GM15510 (cell line): Measurements from ENCODE around the gene XPC.

Source experiments
- POLR2A ChIP-seq: IDR thresholded peaks from 3 replicates; pipeline ENCODE4 v1.6.1; 2011; ENCODE audit warnings: borderline replicate concordance; ENCODE audit not compliant: insufficient read length; ENCODE audit errors: extremely low read depth

Gene XPC

DNA sequence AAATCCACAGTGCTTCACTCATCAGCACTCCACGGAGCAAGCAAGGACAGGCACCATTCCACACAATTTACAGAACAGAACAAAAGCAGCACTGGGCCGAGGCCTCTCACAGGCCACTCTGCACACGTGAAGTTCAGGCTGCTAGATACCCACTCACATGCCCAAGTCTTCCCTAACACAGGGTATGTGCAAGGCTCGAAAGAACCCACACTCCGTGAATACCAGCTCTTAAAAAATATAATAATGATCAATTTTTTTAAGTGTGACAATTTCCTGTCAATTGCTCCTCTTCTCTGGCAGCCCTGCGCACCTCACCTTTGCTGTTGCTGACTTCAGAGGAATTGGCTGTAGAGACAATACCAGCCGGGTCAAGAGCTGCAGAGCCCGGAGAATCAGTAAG, 19.0 kb downstream of the XPC start:
- no peak for TF ChIP-seq POLR2A

DNA sequence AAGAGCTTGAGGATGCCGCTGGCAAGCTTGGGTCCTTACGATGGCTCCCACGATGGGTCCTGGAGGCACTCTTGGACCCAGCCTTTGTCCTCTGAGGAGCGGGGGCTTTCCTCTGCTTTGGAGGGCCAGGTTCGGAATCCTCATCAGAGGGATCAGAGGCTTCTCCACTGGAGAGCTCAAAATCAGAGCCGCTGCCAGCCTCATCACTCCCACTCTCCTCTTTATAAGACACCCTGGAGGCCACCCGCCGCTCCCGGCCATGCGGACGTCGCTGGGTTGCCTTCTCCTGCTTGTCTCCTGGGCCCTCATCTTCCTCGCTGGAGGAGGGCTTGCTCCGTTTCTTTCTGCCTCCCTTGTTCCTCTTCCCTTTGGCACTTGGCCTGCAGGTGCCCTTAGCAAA, 20.0 kb downstream of the XPC start:
- TF ChIP-seq POLR2A, result no peak

DNA sequence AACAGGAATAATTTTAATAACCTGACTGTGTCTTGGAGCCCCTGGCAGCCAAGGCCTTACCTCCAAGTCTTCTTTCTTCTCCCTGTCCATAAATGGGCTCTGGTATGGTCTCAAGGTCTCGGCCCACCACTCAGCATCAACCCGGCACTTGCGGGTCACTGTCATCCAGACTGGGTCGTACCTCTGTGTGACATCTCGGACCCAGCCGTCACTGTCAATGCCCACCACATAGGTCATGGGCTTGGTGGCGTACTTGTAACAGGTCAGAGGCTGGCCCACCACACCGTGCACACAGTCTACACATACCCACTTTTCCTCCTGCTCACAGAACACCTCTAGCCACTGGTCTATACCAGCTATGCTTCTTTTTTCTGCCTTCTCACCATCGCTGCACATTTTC, 20.4 kb downstream of the XPC start:
- no peak for TF ChIP-seq POLR2A

DNA sequence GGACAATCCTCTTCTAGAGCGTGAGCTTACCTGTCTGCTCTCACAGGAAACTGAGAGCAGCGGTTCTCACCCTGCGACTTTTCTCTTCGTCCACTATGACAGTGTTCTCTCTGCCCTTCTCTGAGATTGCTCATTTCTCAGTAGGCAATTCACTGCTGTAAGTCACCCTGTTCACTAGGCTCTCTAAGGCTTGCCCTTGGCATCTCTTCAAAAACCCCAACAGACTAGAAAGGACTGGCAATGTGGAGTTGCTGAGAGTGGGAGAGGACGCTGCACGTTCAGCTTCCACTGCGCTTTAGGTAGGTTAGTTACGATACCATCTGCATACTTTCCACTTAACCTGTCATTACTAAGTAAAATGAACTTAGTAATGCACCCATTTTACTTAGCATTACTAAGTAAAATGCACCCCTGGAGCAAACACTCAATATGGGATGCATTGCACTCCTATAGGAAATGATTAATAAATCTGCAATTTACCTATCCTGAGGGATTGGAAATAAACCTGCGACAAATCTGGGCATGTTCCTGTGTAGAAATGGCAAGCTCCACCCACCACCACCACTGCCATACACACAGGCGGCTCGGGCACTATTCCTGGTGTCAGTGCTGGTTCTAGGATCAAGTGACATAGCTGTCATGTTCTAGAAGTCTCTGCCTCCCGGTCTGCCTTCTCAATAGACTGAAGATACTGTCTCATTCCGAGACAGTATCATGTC, 21.4 kb downstream of the XPC start:
- no peak for TF ChIP-seq POLR2A

DNA sequence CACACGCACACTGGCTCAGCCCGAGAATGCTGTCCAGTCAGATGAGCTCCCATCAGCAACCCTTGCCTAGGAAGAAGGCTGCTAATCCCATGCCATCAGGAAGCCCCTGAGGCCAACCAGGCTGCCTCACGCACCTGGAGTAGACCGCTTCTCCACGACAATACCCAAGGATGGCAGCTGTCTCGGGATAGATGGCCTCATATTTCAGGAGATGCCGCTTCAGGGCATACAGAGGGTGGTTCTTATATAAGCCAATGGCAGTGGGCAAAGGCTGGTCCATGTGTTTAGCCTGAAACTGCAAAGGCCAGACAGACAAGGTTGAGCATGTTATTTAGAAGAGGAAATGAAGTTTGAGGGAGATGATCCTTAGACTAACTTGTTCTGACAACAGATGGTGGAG, 22.2 kb downstream of the XPC start:
- TF ChIP-seq POLR2A, result no peak

DNA sequence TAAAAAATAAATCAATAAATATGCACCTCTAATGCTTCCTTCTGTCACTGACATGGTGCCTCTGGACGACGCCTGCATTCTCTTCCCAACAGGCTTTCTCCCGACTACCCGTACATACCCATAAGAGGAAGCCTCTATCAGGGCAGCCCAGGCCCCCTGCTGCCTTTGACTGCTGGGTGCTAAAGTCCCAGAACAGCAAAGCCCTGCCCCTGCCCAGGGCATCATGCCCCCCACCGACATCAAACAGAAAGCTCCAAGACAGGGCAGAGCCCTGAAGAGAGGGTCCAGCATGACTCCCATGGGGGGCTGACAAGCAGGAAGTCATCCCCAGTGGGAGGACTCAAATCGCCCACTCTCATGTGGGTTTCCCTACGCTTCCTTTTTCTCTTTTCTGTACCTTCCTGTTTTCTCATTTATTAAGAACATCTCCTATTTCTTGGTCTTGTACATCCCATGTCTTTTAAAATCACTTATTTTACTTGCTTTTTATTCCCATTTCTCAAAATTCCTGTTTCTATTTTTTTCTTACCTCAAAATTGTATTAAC, 23.4 kb downstream of the XPC start:
- no peak for TF ChIP-seq POLR2A

DNA sequence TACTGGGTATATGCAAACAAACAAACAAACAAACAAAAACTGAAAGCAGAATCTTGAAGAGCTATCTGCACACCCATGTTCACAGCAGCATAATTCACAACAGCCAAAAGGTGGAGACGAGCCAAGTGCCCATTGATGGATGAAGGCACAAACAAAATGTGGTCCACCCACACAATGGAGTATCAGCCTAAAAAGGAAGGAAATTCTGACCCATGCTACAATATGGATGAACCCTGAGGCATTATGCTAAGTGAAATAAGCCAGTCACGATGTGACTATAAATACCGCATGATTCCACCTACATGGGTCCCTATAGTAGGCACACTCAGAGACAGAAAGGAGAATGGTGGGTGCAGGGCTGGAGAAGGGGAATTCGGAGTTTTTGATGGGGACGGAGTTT, 24.1 kb downstream of the XPC start:
- TF ChIP-seq POLR2A, result no peak

DNA sequence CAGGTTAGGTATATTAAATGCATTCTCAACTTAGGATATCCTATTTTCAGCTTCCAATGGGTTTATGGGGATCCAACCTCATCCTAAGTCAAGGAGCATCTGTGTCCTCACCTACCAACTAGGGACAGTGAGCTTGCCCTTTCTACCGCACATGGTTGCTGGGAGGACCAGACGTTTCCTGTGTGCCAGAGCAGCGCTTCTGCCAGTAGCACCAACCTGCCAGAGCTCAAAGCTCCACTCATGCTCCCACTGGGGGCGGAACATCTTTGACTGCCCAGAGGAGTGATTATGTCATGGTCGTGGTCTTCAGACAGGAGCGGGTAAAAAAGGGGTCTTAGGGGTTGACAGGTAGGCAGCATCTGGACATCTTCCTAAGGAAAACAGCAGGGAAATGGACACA, 24.7 kb downstream of the XPC start:
- TF ChIP-seq POLR2A, result no peak

DNA sequence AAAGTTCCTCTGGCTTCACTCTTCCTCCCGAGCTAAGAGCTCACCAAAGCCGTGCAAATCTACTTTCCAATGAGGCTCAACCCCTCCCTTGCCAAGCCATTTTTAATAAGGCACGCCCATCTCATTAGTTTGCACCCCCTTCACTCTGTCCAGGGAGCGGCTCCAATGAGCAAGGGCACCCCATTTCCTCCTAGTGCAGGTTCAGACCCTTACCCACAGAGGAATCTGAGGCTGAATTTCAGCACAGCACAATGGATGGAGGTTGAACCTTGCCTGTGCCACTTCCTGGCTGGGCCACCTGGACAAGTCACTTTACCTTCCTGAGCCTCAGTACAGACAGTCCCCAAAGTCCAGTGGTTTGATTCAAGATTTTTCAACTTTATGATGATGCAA, 25.4 kb downstream of the XPC start:
- no peak for TF ChIP-seq POLR2A

DNA sequence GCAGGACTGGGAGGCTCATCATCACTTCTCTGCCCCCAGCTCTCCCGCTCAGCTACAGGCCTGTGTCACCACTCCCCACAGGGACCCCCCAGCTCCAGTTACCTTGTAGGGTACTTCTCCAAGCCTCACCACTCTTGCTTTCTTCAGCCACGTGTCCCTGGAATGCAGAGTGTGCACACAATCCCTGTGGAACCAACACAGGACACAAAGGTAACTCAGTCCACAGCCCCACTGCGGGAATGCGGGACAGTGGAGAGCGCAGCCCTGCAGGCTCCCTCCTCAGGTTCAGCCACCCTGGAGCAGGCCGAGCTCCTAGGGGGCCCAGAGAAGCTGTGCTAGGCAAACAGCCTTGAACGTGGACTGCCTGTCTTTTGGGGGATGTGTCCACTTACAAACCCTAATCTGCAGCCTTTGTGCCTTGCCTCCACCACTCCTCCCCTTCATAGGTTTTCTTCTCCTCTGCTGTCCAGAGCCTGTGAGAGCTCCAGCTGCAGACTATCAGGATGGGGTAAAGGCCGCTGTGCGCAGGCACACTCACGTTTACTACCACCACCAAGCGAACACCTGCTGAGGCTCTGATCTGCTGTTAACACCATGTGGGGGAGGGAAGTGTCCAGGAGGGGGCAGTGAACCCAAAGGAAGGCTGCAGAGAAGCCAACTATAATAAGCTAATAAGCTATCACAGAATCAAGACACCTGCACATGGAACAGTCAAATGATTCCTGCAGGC, 26.0 kb downstream of the XPC start:
- TF ChIP-seq POLR2A, result no peak

DNA sequence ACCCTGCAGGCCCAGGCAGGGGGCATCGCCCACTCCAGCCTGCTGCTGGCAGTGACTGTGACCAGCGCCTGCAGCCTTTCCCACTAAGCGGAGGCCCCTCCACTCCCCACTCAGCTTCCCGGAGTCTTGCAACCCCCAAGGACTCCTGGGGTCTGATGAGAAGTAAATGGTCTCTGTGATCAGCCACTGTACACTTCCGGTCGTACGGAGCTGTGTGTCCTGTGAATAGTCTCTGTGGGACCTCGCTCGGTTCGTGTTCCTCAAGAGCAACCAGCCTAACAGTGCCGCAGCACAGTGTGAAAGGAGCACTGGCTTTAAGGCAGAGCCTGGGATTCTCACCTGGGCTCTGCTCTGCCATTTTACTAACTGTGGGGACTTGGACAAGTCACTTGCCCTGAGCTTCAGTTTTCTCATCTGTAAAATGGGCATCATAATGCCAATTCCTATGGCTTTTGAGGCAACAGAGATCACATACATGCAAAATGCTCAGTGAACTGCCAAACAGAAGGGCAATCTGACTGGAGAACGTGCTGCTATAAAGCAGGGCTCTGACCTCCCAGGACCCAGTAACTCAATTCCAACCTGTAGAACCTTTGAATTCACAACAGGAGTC, 26.8 kb downstream of the XPC start:
- TF ChIP-seq POLR2A, result no peak

DNA sequence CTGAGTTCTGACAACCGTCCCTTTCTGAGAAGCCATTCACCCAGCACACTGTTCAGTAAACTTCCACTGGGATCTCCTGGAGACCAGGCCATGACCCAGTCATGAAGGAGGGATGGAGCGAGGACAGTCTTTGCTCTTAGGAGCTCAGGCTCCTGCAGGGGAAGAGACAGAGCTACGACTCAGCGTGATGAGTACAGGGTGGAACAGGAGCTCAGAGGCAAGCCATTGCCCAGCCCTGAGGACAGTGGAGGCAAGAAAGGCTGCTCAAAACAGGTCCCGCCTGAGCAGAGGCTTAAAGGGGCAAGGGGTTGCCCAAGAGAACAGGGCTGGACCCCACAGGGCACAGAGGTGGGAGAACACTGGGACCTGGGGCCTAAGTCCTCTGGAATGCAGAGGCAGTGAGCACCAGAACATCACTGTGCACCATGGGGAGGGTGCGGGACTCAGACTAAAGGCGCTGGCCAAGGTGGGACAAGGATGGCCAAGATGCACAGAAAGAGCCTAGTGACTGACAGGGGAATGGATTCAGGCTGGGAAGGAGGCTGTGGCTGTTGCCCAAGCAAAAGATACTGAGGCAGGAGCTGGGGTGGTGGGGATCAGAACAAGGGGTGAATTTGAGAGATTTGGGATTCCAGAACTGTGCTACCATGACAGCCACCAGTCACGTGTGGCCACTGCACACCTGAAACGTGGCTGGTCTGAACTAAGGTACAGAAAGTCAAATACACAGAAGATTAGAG, 27.7 kb downstream of the XPC start:
- no peak for TF ChIP-seq POLR2A

DNA sequence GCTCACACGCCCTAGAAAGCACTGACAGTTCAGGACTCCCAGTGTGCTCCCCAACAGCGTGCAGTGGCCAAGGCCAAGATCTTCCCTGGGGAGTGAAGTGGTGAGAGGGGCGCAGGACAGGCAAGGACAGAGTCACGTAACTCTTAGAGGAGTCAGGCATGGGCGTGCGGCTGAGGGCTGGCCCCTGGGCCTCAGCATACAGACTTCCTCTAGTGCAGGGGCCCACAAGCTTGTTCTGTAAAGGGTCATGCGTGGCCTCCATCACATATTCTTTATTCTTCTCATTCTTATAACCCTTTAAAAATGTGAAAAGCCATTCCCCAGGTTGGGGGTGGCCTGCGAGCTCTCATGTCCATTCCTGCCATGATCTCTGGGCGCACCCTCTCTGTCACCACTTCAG, 28.3 kb downstream of the XPC start:
- no peak for TF ChIP-seq POLR2A

DNA sequence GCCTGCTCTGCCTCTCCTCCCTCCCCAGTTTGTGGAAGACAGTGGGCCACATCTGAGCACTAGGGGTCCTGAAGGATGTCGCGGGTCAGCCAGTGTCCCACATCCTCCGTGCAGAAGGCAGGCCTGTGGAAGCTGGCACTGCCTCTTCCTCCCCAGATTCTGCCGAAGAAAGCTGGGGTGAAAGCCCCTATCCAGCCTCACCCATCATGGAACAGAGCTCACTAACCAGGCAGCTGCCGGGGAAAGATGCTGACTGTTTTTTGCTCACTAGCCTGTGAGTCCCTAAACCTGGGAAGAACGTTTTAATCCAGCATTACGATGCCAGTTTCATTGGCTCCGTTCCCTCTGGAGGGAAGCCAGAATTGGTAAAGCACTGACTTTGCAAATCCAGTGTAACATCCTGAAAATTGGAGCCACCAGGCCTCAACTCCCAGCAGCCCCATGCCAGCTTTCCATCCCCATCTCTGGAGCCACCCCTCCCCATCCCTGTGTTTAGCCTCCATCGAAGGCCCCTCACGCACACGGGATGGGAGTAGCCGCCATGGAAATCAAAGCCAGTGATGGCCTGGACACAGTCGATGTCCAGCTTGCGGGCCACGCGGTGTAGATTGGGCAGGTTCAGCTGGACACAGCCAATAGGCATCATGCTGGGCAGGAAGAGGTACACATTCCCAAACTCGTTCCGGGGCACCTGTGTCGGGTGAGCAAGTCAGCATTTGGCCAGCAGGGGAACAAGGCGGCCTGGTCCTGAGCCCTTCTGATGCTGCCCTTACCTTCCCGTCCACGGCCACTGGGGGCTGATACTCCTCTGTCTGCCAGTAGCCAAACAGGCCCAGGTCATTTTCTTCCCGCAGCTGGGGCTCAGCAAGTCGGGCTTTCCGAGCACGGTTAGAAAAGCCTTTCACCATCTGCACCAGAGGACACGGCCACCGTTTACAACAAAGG, 30.1 kb downstream of the XPC start:
- no peak for TF ChIP-seq POLR2A

DNA sequence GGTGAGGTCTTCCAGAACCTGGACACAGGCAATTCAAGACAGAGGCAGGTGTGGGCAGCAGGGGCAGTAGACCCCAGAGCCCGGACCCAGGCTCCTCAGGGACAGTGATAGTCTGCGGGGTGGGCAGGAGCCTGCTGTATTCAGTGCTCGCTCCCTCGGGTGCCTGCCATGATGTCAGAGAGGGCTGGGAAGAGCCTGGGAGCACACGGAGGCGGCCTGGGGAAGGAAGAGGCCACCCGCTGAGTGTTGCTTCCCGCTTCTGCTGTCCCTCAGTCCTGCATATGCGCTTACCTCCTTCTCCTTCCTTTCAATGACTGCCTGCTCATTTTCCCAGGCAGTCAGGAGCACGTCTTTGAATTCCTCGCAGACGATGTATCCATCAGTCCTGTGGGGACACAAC, 30.8 kb downstream of the XPC start:
- TF ChIP-seq POLR2A, result no peak

DNA sequence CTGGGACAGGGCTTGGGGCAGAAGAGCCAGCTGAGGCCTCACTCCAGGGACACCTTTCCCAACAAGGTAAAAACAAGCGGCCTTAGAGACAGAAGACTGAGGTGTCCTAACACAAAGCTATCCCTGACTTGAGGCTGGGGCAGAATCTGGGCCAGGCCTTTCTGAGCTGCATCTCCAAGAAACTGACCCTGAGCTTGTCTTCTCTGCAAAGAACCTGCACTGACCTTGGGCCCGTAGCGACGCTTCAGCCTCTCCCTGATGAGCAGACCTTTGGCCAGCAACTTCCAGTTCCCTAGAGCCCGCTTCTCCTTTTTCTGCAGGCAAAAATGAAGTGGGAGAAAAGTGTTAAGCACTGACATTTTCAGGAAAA, 31.4 kb downstream of the XPC start:
- no peak for TF ChIP-seq POLR2A
